ENCODE measurements around the gene OPRM1.

OPRM1 gene

DNA sequence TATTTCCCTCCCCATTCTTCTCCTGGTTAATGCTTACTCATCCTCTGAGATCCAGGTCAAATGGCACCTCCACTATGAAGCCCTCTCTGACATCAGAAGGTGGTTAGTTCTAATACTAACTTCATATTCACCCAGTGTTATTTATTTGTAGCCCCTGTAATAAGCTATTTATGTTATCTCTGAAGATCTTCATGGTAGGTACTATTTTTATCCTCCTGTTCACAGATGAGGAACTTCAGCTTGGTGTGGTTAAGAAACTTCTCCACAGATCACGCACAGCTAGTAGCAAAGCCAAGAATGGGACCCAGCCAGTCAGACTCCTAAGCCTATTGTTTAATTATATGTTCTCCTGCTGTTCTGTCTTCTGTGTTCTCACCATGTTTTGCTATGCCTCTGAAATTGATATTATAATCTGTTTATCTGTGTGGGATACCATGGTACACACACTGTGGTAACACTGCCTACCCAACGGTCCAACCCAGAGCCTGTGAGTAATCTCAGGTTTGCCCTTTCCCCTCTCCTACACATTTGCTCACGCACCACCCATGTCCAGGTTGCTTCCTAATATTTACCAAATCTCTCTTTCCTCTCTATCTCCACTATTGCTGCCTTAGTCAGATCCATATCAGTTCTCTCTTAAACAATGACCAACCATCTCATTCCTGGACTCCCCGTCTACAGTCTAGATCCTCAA, 219.2 kb downstream of the OPRM1 start:
- H3K9me3 ChIP-seq (ENCODE audit: insufficient read depth, low read length, severe bottlenecking): peaks cover 17% of the 10 kb centered on the region
- H3K4me1 ChIP-seq (ENCODE audit: insufficient read depth, low read length): peaks cover 15% of the 10 kb centered on the region
- no peak overlapping the region for H3K4me3 ChIP-seq (ENCODE audit: low read depth in 1 of 2, low read length in 2 of 2)
- no peak overlapping the region for H3K4me2 ChIP-seq (ENCODE audit: insufficient read depth, low read length)
- no peaks in the 10 kb centered on the region for H3K27me3 ChIP-seq (ENCODE audit: insufficient read depth, low read length, poor library complexity)
- H4K20me1 ChIP-seq (ENCODE audit: insufficient read depth, low read length): no peaks in the 10 kb centered on the region
- H2AFZ ChIP-seq (ENCODE audit: low read depth, low read length): no peak overlapping the region
- no peak overlapping the region for H3K9ac ChIP-seq (ENCODE audit: low read depth, low read length)
- H3K36me3 ChIP-seq (ENCODE audit: insufficient read depth, low read length): no peaks in the 10 kb centered on the region
- H3K27ac ChIP-seq (ENCODE audit: low read length): 0 out of 2 replicates have a peak overlapping the region, but pooled peaks have one; percentile 12
- H3K79me2 ChIP-seq (ENCODE audit: insufficient read depth, low read length): no peaks in the 10 kb centered on the region
- DNase-seq: no peak
- peak; percentile 67; the same call in 2 of the 3 replicates for ATAC-seq (ENCODE audit: insufficient read depth, low read depth)
- TF ChIP-seq EZH2 (IDR thresholded peaks at IDR 0.05; ENCODE audit: borderline replicate concordance, low read depth, low read length, severe bottlenecking) (no peak), CTCF (IDR thresholded peaks at IDR 0.05; ENCODE audit: borderline replicate concordance, extremely low read depth, low read length, poor library complexity, severe bottlenecking) (no peak)

DNA sequence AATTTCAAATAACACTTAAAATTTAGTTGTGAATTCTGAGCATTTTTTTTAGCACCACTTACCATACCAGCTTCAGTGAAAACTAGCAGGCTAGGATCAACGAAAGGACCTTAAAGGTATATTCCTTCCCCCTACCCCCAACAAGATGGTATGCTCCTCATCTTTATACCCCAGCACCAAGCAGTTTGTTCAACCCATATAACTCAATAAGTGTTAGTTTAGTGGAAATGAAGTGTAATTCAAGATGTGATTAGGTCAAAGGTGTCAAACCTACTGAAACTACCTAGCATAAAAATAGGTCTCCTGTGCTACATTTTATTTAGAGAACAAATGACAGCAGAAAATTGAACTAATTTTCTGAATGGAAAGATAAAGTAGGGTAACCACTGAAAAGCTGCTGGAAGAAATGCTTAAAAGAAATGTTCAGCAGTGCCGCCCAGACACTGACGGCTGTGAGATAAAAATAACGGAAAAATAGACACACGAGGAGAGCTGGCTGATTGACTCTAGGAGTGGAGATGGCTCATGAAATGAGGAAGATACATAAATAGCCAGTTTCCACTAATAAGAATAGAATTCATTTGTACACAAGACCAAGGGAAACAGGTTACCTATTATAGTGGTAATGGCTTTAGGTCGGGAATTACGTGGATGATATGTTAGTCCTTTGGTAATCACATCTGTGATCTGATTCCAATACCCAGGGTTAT, 222.8 kb downstream of the OPRM1 start:
- H3K9me3 ChIP-seq (ENCODE audit: insufficient read depth, low read length, severe bottlenecking): no peaks in the 10 kb centered on the region
- no peak overlapping the region for H3K9ac ChIP-seq (ENCODE audit: low read depth, low read length)
- H2AFZ ChIP-seq (ENCODE audit: low read depth, low read length): no peak overlapping the region
- H3K4me3 ChIP-seq (ENCODE audit: low read depth in 1 of 2, low read length in 2 of 2): no peak overlapping the region
- H3K4me1 ChIP-seq (ENCODE audit: insufficient read depth, low read length): peaks cover 31% of the 10 kb centered on the region
- no peaks in the 10 kb centered on the region for H4K20me1 ChIP-seq (ENCODE audit: insufficient read depth, low read length)
- H3K36me3 ChIP-seq (ENCODE audit: insufficient read depth, low read length): no peaks in the 10 kb centered on the region
- ATAC-seq (ENCODE audit: insufficient read depth, low read depth) (no peak), DNase-seq (no peak)
- H3K27ac ChIP-seq (ENCODE audit: low read length): no peak overlapping the region
- no peaks in the 10 kb centered on the region for H3K27me3 ChIP-seq (ENCODE audit: insufficient read depth, low read length, poor library complexity)
- H3K79me2 ChIP-seq (ENCODE audit: insufficient read depth, low read length): no peaks in the 10 kb centered on the region
- no peak for TF ChIP-seq EZH2 (IDR thresholded peaks at IDR 0.05; ENCODE audit: borderline replicate concordance, low read depth, low read length, severe bottlenecking)
- H3K4me2 ChIP-seq (ENCODE audit: insufficient read depth, low read length): no peak overlapping the region

DNA sequence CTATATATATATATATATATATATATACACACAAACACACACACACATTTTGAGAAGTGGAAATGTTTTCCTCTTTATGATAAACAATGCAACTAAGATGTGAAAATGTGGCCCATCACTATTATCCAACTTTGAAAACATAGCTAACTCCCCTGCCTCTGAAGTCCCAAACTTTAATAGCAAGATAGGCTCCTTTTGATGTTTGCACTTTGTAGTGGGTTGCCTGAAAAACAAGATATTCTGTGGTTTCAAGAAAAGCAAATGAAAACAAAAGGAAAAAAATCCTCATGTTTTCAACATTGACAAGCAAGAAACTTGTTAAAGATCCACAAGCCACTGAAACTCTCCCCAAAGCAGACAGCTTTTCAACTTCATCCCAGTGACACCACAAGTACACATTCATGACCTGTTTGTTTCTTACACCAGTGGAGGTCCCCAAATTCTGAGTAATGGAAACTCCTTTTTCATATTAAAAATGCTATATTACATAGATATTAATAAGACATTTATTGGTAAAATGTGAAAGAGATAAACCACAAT, 227.6 kb downstream of the OPRM1 start:
- no peaks in the 10 kb centered on the region for H3K36me3 ChIP-seq (ENCODE audit: insufficient read depth, low read length)
- no peak for DNase-seq
- H3K4me1 ChIP-seq (ENCODE audit: insufficient read depth, low read length): peaks cover 35% of the 10 kb centered on the region
- no peak overlapping the region for H3K9ac ChIP-seq (ENCODE audit: low read depth, low read length)
- no peaks in the 10 kb centered on the region for H4K20me1 ChIP-seq (ENCODE audit: insufficient read depth, low read length)
- no peaks in the 10 kb centered on the region for H3K79me2 ChIP-seq (ENCODE audit: insufficient read depth, low read length)
- H3K27ac ChIP-seq (ENCODE audit: low read length): peak overlapping the region; percentile 31; the same call in 1 of the 2 replicates
- H3K4me2 ChIP-seq (ENCODE audit: insufficient read depth, low read length): peak overlapping the region; percentile 30; the same call in 1 of the 2 replicates
- no peak overlapping the region for H2AFZ ChIP-seq (ENCODE audit: low read depth, low read length)
- TF ChIP-seq EZH2 (IDR thresholded peaks at IDR 0.05; ENCODE audit: borderline replicate concordance, low read depth, low read length, severe bottlenecking): no peak
- TF ChIP-seq CTCF (IDR thresholded peaks at IDR 0.05; ENCODE audit: borderline replicate concordance, extremely low read depth, low read length, poor library complexity, severe bottlenecking): no peak
- ATAC-seq (ENCODE audit: insufficient read depth, low read depth): peak; percentile 79
- no peaks in the 10 kb centered on the region for H3K9me3 ChIP-seq (ENCODE audit: insufficient read depth, low read length, severe bottlenecking)
- no peaks in the 10 kb centered on the region for H3K27me3 ChIP-seq (ENCODE audit: insufficient read depth, low read length, poor library complexity)
- no peak overlapping the region for H3K4me3 ChIP-seq (ENCODE audit: low read depth in 1 of 2, low read length in 2 of 2)
